D341Med (cell line): ENCODE data around the gene ETNK1.
"Not testable (repeated sequence)": the region's sequence is repeated elsewhere in the genome, so short reads cannot be mapped to it uniquely, and the experiment has no call there.

Source experiments
- DNase-seq: peaks from one replicate; pipeline ENCODE4 v3.0.0; 2012; ENCODE audit warnings: low spot score

ETNK1 gene

GRCh38 chr12:22624870-22625761 is at the start of gene ETNK1:
TSS of gene ETNK1 (plus strand) at chr12:22625171. CDS start at chr12:22625431, 260 bp downstream.
- DNase-seq = peak; percentile 94

GRCh38 chr12:22576065-22576464 is 48.9 kb upstream of the ETNK1 start:
- no peak for DNase-seq

- DNase-seq = no peak
These were observed 48.5 kb upstream of the ETNK1 start for GRCh38 chr12:22576473-22576872.

- DNase-seq = no peak
These were observed 47.3 kb upstream of the ETNK1 start for GRCh38 chr12:22577667-22578066.

GRCh38 chr12:22578328-22578727 is 46.6 kb upstream of the ETNK1 start:
- DNase-seq = no peak

GRCh38 chr12:22588817-22589216 is 36.2 kb upstream of the ETNK1 start:
- DNase-seq = no peak

- no peak for DNase-seq
These were observed 31.1 kb upstream of the ETNK1 start for GRCh38 chr12:22593864-22594263.

- DNase-seq = not testable (repeated sequence)
These were observed 27.4 kb upstream of the ETNK1 start for GRCh38 chr12:22597539-22597938.

- DNase-seq = no peak
These were observed 26.7 kb upstream of the ETNK1 start for GRCh38 chr12:22598141-22598762.

- no peak for DNase-seq
These were observed 26.2 kb upstream of the ETNK1 start for GRCh38 chr12:22598763-22599161.

- DNase-seq = no peak
These were observed 24.8 kb upstream of the ETNK1 start for GRCh38 chr12:22600181-22600580.

- DNase-seq = no peak
These were observed 15.5 kb upstream of the ETNK1 start for GRCh38 chr12:22609501-22609900.

- DNase-seq = no peak
These were observed 14.8 kb upstream of the ETNK1 start for GRCh38 chr12:22610131-22610530.

GRCh38 chr12:22612822-22613221 is 12.1 kb upstream of the ETNK1 start:
- DNase-seq = not testable (repeated sequence)

GRCh38 chr12:22615963-22616501 is 8.9 kb upstream of the ETNK1 start:
- no peak for DNase-seq

- DNase-seq = no peak
These were observed 7.3 kb upstream of the ETNK1 start for GRCh38 chr12:22617630-22618029.

GRCh38 chr12:22624548-22624869 is 462 bp upstream of the ETNK1 start:
- DNase-seq = no peak

- DNase-seq = peak; percentile 68
These were observed 857 bp downstream of the ETNK1 start for GRCh38 chr12:22625762-22626294.

- no peak for DNase-seq
These were observed 1.4 kb downstream of the ETNK1 start for GRCh38 chr12:22626406-22626805.

GRCh38 chr12:22627371-22627770 is 2.4 kb downstream of the ETNK1 start:
- no peak for DNase-seq

- DNase-seq = no peak
These were observed 3.3 kb downstream of the ETNK1 start for GRCh38 chr12:22628228-22628627.

GRCh38 chr12:22631863-22632463 is 7.0 kb downstream of the ETNK1 start:
- peak; percentile 19 for DNase-seq

GRCh38 chr12:22634883-22635282 is 9.9 kb downstream of the ETNK1 start:
- DNase-seq = no peak
